CD4-positive, alpha-beta T cell treated with Interleukin-15 for 4 hours (primary cell): Measurements from ENCODE around the gene ZDHHC11B.
A peak's percentile ranks its signal among the peaks of the same experiment; 100 is the strongest.

Source experiments
- DNase-seq: peaks from one replicate; pipeline ENCODE4 v3.0.0-alpha.2; 2020; ENCODE audit warnings: low spot score

Gene ZDHHC11B

GRCh38 chr5:673161-673830 lies 111.2 kb downstream of the ZDHHC11B start:
- no peak for DNase-seq

- DNase-seq = peak; percentile 93
Observed at GRCh38 chr5:672329-673160, 112.0 kb downstream of the ZDHHC11B start.

- peak; percentile 77 for DNase-seq
Observed at GRCh38 chr5:671459-672328, 112.8 kb downstream of the ZDHHC11B start.

- DNase-seq = no peak
Observed at GRCh38 chr5:670396-671270, 113.9 kb downstream of the ZDHHC11B start.

DNA sequence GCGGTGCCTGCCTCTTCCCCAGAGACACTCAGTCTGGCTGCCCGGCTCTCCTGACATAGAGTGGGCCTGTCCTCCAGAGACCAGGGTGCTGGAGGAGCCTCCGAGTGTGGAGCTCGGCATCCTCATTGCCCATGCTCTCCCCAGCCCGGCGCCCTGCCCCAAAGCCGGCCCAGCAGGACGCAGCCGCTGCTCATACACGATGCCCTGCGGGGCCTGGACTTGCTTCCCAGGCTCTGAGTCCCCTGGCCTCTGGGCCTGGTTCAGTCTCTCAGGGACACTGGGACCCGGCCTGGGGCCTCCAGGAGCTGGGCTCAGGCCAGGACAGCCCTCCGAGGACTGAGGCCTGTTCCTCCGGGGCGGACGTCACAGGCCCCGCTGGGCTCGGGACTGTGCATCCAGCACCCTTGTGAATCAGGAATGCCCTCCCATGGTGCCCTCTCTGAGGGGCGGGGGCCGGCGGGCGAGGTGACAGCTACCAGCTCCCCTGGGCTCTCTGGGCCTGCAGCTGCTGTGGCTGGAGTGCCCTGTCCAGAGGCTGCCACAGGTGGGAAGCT lies 114.6 kb downstream of the ZDHHC11B start:
- no peak for DNase-seq

- DNase-seq = peak; percentile 44
Observed at GRCh38 chr5:669111-669841, 115.3 kb downstream of the ZDHHC11B start.

DNA sequence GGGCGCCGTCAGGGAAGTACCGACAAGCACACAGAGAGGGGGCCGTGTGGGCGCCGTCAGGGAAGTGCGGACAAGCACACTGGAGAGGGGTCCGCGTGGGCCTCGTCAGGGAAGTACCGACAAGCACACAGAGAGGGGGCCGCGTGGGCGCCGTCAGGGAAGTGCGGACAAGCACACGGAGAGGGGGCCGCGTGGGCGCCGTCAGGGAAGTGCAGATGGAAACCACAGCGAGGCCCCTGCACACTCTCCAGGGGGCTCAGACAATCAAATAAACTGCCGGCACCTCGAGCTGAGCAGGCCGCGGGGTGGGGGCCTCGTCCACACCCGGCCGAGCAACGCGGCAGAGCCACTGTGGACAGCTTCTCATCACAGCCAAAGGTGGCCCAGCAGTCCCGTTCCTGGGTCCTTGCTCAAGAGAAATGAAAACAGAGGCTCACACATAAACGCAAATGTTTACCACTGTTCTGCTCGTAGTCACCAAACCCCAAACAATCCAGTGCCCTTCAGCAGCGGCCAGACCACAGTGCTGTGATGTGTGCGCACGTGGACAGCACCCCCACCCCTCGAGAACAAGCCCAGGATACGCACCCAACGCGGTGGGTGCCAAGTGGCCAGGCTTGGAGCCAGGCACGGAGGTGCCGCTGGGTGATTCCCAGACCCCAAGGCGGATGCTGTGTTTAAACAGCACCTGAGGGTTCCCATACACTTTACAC lies 116.1 kb downstream of the ZDHHC11B start:
- DNase-seq = no peak

- no peak for DNase-seq
Observed at GRCh38 chr5:666816-667498, 117.6 kb downstream of the ZDHHC11B start.

DNA sequence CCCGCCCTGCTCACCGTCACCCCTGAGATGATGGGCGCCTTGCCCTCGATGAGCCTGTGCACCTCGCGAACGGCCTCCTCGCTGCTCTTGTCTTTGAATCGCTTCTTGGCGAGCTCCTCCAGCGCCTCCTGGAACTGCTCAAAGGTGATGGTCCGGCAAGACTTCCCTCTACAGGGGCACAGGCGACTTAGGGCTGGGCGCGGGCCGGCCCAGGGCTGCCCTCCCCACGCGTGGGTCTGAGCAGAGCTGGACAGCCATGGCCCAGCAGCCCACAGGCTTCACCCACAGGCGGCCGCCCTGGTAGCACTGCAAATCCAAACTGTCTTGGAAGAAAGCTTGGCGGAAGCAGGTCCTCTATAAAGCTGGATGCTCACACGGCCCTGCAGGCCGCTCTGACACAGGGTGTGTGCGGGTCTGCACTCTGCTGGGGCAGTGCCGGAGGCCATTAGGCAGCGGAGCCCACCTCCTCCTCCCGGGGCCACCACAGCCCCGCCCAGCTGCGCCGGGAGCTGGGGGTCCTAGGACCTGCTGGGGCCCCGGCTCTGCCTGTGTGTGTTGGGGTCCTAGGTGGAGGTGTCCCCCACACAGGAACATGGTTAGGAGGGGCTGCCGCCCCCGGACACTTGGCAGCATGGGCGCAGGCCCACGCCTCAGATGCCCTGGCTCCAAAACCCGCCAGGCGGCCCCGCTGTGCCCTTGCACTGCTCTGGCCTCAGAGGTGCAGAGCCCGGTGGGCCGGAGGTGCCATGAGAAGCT lies 118.4 kb downstream of the ZDHHC11B start:
- DNase-seq = no peak

GRCh38 chr5:665541-665955 lies 119.0 kb downstream of the ZDHHC11B start:
- no peak for DNase-seq

DNA sequence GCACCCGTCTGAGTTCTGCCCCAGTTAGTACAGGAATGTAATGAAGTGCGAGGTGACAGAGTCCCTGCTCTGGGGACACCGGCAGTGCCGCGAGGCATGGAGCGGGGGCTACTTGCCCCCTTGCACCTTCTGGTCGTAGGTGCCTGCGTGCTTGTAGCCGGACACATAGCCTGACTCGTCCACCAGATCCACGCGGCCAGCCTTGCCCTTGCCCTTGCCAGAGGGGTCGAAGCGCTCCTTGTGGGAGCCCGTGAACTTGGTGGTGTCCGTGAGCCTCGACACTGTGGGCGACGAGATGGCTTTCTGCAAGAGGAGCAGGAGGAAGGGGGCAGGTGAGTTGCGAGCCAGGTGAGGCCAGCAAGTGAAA lies 119.6 kb downstream of the ZDHHC11B start:
- DNase-seq = no peak

DNA sequence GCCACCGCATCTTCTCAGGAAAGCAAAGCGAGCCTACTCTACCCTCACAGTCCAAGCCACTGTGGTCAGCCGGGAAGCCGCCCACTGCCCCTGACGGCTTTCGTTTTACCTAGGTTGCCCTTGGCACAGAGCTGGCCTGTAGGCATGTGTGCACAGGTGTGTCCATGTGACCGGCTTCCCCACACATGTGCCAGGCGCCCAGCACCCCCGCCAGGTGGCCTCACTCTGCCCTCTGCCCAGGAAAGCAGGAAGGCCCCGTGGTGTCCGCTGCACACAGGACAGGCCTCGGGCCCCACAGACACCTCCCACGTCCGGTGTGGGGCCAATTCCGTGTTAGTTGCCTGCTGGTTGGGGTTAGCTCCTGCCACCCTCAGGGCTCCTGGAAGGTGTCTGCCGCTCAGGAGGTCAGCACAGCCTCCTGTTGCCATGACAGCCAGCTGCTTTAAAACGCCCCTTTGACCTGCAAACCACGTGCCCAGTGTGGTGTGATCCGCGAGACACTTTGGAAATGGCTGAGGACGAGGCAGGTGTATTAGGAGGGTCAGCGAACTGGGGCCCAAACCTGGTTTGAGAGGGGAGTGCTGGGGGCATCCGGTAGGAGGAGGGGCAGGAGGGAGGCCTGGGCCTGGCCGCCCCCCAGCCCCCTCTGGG lies 120.1 kb downstream of the ZDHHC11B start:
- no peak for DNase-seq

- no peak for DNase-seq
Observed at GRCh38 chr5:663436-664342, 120.8 kb downstream of the ZDHHC11B start.

DNA sequence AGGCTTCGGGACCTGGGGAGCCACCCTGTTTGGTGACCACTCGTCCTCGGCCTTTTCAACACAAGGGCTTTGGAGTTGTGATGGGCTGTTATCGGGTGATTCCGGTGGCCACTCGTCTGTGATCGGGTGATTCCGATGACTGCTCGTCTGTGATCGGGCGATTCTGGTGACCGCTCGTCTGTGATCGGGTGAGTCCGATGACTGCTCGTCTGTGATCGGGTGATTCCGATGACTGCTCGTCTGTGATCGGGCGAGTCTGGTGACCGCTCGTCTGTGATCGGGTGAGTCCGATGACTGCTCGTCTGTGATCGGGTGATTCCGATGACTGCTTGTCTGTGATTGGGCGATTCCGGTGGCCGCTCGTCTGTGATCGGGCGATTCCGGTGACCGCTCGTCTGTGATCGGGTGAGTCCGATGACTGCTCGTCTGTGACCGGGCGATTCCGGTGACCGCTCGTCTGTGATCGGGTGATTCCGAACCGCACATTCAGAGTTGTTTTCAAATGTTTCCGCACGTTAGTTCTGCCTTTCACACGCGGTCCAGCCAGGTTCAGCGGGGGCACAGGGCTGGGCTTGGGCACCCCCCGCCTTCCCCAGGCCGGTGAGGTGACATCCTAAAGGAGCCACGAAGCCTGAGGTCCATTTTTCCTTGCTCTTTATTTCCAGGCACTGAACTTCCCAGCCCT lies 121.6 kb downstream of the ZDHHC11B start:
- no peak for DNase-seq

- DNase-seq = no peak
Observed at GRCh38 chr5:661891-662750, 122.4 kb downstream of the ZDHHC11B start.
